GM21381 (cell line): ENCODE results near the gene THPO.

Experiments used
- ATAC-seq: cut with Tn5 transposase; IDR thresholded peaks from one replicate; pipeline ENCODE4 v1.9.1; 2021; ENCODE audit warnings: mild to moderate bottlenecking, moderate library complexity; ENCODE audit not compliant: unreplicated experiment

THPO gene

DNA sequence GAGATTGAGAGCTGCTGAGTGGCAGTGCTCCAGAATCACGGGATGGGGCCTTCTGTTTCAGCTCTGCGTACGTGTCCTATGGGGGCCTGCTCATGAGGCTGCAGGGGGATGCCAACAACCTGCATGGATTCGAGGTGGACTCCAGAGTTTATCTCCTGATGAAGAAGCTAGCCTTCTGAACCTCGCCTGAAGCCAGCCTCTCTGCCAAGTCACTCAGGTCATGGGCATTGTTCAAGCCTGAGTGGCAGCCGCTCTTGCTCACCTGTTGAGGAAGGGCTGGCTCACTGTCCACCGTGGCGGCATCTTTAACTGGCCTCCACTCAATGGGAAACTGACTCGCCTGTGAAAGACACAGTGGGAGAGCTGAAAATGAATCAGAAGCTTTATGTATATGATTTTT, 9.9 kb downstream of the THPO start:
- no peak for ATAC-seq

DNA sequence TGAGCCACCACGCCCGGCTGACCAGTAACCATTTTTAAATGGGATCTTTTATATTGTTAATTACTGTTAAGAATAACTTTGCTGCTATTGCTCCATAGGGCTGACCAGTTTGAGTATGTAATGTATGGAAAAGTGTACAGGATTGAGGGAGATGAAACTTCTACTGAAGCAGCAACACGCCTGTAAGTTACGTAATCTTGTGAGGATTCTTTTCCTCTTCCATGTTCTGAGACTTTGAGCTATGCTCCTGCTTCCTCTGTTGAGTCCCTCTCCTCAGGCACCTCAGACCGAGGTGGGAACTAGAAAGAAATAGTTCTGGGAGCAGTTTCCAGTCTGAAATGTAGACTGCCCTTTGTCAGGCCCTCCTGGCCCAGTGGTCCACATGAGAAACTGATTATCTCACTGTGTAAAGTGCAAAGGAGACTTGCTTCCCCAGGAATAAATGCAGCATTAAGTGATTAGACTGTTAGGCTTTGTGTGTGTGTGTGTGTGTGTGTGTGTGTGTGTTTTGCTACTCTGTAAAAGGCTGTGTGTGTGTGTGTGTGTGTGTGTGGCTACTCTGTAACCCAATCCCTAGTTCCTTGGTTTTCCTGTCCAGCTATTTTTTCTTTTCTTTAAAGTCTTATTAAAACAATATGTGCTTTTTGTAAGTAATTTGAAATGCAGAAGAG, 11.3 kb downstream of the THPO start:
- ATAC-seq: no peak

DNA sequence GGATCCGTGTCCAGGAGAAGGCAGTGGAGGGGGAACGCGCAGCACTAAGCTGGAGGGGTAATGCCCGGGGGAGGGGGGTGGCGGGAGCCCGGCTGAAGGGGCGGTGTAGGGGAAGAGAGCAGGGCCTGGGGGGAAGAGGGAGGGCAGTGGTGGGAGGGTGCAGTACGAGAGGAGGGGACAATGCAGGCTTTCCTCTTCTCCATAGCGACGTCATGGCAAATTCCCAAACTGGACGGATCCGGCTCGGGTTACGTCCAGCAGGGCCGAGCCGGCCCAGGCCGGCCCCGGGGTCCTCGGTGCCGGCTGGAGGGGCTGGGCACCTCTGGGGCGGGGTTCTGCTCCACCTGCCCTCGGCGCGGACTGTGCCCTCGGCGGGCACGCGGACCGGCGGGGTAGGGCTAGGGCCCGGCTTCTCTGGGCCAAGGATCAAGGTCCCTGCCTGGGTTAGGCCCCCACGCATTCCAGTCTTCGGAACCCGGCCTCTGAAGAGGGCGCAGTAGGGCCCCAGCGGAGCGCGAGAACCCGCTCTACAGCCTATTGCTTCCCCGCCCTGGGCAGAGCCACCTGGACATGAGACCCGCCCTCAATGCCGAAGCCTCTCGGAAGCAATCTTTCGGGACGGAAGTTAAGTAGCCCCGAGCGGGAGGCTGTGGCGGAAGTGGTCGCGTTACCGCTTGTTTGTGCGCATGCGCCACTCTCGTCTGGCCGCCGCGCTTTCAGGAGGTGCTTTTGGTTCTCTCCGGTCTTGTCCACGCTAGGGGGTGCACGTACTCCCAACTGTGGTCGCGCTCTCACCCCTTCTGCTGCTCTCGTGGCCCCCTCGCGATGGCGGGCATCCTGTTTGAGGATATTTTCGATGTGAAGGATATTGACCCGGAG, 15.1 kb downstream of the THPO start:
- ATAC-seq: peak; percentile 80

DNA sequence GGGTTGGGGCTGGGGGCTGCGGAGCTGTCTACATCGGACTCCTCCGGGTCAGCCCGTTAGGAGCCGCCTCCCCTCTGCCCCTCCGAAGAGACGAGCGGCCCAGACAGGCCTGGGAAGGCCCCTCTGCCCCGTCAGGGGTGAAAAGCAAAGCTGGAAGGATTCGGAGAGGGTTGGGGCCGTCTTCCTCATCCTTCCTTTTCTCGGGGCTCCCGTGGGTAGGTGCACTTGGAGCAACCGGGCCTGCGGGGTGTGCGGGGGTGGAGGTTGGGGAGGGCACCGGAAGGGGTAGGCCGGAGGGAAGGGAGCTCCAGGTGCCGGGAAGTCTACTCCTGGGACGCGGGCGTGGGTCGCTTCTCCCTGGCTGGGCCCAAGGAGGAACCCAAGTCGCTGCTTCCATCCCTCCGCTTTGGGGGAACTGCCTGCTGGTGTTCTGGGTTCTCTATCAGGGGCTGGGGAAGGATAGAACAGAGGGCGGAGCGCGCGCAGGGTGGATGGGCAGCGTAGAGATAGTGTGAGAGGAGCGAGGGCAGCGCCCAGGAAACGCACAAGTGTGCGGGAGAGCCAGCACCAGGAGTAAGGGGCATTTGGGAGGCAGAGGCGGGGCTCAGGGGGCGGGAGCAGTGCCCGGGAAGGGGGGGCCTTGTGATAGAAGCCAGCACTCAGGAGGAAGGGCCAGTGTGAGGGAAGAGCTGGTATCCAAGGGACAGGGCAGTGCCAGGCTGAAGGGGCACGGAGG, 15.9 kb downstream of the THPO start:
- ATAC-seq: peak; percentile 4

DNA sequence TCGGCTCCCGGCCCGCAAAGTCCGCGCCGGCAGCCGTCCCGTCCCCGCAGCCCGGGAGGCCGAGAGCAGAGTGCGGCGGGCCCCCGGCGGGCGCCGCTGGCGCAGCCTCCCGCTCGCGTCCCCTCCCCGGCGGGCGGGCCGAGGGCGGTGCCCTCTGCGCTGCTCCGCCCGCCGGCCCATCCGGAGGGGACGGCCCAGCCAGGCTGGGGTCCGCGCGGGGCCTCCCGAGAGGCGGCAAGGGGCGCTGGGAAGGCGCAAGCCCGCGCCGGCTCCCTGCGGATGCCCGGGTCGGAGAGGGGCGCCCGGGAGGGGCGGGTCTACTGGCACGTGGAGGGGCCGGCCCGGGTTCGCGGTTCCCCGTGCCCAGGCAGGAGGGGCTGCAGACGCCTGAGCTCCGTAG, 16.5 kb downstream of the THPO start, which contains the start of the genes CLCN2 and POLR2H:
Gene CLCN2, minus strand, starts transcription at position 74 of the 400 bp plus-strand sequence. CDS start 126 bp downstream, outside the sequence.
Gene POLR2H, plus strand, starts transcription at position 179 of the 400 bp plus-strand sequence. CDS start 1,783 bp downstream, outside the sequence.
- ATAC-seq: peak; percentile 44

DNA sequence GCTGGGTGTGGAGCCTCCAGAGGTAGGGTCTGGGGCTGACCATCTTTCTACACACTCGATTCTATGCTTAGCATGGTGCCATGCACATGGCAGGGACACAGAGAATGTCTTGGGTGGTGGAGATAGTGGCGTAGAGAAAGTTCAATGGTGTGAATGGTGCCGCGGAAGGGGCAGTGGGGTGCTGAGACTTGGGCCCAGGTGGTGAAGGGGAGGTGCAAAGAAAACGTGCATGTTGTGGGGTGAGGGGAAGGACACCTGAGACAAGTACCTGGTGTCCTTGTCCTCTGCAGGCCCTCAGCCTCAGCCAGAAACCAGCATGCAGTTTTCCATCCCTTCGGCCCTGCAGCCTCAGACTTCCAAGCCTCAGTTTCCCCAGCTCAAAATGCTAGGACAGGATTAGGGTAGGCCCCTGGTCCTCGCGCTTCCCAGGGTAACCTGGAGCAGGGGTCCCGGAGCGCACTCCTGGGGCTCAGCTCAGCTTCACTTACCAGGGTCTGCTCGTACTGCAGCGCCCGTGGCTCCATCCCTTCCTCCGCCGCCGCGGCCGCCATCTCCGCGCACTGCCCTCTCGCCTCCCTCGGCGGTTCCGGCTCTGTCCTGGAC, 17.0 kb downstream of the THPO start:
- peak; percentile 0 for ATAC-seq

DNA sequence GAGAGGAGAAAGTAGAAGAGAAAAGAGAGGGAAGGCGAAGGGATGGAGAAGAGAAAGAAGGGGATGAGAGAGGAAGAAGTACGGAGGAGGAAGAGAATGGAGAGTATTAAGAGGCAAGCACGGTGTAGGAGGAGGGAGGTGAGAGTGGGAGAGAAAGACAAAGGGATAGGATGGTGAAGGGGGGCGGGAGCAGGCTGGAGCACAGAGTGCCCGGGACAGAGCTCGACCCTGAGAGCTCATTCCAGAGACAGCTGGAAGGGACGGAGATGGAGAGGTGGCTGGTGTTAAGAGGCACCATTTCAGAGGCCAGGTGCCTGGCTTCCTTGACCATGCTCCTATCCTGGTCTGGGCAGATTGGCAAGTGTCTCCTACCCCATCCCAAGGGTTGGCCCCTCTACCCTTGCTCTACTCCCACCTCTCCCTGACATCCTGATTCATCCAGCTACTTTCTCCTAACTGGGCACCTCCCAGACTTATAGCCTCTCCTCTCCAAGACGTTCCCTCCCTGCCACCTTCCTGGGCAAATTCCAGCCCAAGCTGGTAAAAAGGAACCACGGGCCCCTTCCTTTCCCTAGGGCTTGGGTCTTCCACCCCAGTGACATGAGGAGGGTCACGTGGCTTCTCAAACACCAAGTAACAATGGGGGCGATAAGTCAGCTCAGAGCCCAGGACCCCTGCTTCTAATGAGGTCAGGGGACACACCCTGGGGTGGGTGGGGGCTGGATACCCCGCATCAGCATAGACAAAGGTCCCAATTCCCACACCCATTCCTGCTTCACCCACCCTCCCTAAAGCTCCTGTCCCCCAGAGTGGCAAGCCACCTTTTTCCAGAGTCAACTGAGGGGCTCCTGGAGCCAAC, 17.7 kb downstream of the THPO start:
- ATAC-seq: no peak

DNA sequence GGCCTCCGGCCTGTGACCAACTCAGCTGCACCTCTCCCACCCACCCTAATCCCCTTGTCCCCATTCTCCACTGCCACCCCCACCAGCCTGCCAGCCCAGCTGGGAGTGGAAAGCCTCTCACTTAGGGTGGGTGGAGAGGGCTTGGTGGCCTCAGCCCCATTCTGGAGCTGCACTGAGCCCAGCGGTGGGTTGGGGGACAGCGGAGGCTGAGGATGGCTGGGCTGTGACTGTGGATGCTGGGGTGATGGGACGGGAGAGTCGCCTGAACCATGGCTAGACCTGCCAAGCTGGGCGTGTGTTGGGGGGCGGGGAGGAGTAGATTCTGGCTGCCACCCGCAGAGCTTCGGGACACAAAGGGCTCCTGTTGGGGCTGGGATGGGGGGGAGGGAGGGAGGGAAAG, 18.4 kb downstream of the THPO start:
- ATAC-seq: no peak

DNA sequence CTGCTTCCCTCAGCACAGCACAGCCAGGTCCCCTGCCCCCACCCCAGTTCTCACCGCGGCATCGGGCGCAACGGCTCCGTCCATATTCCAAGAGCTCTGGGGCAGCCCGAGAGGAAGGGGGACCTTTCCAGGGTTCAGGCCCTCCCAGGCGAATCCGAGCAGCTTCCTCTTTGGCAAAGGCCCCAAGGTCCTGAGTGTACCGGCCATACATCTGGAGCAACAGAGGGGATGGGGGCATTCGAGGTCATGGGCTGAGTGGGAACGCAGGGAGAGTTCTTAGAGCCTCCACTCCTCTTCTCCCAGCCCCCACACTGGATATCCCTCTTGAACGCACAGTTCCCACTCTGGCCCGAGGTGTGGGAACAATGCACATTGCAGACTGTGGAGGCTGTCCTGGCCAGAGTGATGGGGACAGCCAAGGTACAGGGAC, 19.1 kb downstream of the THPO start:
- ATAC-seq: no peak

DNA sequence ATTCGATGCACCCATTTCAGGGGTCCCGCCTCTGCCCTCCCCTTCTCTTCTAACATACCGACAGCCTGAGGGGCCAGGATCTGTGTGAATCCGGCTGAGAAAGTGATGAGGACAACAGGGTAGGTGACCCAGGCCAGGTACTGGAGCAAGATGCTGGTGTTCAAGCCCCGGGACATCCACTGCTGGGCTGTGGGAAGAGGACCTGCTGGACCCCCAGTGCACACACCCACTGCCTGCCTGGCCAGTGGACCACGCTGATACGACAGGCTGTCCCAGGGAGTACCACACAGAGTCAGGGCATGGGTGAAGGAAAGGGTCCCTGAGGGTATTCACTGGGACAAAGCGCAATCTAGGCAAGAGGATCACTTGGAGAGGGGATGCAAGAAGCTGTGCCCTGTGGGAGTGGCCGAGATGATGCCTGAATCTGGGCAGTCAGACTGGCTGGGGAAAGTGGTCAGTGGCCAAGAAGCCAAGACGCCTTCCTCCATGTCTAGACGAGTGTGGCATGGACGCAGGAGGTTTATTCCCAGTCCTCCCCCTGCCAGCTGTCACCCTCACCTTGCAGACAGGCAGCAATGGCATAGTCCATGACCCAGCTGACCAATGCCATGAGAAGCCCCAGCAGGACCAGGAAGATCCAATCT, 19.8 kb downstream of the THPO start:
- no peak for ATAC-seq

DNA sequence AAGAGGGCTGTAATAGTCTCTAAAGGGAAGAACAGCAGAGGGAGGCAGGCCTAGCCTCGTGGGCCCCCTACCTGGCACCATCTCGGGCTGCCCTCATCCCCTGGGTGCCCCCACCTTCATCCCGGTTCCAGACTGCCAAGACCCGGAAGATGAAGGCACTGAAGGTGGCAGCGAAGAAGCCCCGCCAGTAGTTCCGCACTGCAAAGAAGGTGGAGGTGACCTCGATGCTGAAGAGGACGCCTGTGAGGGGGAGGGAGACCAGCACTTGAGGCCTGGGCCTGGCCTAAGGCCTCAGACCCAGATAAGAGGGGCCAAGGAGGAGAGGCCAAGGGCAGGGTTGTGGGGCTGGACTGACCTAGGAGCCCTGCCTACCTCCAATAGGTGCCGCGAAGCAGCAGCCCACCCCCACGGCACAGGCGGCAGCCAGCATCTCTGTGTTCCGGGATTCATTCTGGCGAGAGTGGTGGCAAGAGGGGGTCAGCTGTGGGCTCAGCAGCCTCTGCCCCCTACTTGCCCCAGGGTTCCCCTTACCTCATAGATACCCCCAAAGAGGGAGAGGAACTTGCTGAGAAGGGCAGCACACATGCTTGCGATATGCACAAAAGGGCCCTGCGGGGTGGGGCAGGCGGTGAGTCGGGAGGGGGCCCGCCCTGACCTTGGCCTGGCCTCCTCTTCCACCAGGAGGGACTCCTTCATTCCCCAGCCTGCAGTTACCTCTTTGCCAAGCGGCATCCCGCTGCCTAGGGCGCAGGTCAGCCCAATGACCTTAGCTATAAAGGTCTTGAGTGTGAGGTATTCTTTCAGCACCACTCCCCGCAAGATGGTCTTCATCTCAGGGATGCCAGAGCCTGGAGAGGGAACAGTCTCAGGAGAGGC, 20.5 kb downstream of the THPO start:
- no peak for ATAC-seq

DNA sequence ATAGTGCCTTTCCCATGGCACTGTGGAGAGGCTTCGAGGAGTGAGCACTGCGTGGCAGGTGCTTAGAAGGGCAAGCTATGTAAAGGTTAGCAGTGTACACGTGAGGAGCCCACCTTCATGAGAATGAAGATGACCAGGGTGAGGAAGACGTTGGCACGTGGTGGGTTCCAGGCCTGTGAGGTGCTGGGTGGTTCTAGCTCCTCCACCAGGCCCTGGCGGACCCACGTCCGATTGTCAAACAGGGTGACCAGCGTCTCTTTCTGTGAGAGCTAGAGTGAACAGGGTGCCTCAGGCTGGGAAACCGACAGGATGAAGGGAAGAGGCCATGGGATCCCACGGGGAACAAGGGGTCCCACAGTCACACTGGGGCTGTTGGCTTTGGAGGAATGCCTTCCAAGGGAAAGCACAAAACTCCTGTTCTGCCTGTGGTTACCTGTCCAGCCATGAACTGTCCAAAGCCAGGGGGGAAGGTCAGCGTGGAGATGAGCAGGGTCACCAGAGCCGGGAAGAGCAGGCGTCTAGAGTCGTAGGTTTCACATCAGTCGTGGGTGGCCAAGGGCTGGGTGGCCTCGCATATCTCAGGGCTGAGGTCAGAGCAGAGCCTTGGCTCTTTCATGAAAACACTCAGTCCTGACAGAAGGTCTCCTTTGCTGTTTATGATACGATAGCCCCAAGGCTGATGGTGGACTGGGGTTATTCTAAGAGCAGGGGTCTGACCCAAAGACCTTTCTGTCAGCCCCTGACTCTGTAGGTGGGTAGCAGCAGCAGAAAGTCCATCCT, 22.6 kb downstream of the THPO start:
- no peak for ATAC-seq

DNA sequence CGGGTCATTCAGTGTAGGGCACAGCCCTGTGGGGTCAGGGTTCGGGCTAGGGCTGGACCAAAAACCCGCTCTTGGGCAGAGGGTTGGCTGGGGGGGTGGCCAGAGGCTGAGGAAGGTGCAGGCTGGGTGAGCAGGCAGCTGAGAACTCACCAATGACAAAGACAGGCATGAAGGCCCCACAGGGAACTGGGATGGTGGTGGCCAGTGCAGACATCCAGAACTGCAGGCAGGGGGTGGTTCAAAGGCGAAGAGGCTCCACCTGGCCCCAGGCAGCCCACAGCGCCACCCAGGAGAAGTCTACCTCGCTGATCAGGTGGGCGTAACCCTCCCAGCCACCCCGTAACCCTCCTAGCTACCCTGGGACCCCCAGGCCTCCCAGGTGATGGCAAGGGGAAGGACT, 23.3 kb downstream of the THPO start:
- no peak for ATAC-seq

DNA sequence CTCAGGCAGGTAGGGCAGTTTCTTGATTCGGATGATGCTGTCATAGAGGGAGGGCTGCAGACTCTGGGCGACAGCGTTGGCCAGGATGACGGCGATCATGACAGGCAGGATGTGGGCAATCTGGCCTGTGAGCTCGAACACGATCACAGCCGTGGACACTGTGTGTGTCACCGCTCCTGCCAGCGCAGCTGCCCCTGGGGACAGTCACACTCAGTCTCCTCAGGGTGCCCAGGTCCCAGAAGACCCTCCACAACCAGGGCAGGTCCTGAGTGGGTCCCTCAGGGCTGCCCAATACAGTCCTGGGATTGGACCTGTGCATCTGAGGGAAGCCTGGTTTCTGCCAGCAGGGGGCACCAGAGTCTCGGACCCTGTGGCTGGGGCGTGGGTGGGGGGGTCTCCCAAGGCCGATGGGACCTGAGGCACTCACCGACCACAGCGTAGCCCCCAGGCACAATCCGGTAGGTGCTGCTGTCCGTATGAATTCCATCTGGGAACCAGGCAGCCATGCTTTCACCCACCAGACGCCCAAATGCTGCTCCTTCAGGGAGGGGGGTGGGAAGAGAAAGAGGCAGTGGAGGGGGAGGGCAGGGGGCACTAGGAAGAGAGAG, 23.8 kb downstream of the THPO start:
- ATAC-seq: no peak

DNA sequence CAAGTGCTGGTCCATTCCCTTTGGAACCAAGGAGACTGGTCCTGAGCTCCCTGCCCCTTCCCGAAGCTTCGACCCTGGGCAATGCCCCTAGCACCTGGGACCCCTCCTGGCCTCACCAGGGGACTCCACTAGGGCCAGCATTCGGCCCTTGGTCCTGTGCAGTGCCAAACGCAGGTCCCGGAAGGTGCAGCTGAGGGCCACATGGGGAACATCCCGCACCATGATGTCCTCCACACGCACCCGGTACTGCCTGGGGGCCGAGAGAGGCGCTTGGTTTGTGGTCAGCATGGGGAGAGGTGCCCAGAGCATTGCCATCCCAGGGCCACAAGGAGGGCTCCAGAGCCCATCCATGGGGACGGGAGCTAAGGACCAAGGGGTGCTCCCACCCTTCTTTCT, 24.5 kb downstream of the THPO start:
- no peak for ATAC-seq

DNA sequence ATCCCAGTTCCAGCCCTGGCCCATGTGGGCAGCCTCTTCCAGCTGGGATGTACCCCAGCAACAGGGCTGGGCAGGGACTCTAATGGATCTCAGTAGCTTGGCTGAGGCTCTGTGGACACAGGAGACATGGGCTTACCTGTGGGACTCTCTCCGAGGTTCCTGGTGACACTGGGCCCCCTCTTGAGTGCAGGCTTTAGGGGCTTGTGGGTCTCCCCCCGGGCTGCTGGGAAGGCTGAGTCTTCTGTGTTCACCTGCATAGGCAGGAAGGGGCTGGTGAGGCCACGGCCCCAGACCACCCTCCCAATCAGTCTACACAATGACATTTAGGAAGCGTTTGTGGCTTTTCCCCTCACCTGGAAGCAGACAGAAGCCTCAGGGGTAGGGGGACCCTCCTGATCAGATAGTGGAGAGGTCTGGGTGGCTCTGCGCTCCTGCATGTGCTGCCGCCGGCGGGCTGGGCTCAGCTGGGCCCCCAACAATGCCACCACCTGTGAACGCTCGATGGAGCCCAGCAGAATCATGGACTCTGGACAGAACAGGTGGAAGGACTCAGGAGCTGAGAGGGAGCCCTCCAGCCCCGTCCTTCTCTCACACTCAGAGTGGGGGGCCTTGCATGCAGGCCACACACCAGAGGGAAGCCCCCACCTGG, 25.0 kb downstream of the THPO start:
- ATAC-seq: no peak
